MCF 10A (cell line): ENCODE measurements around the gene TOGARAM2. TPM values are rescaled to one million over a fixed set of nuclear protein-coding genes. Genes with fewer than 3 reads are reported as not detected.

ENCODE experiments used
- BruUV-seq: library from RNA; stranded (reverse); fragments of 400-500 nt; replicated peaks from 2 replicates; lab custom pipeline; 2021; lab: Mats Ljungman, UMichigan
- CTCF ChIA-PET: fragments of 300-600 bp; sonication (Branson Sonifier 250); formaldehyde crosslinking; extraction: SDS; loops from one replicate; lab custom pipeline; 2021; ENCODE audit warnings: antibody characterized with exemption, inconsistent platforms; lab: Yijun Ruan, JAX
- POLR2A ChIA-PET: fragments of 300-600, 350-650 bp; sonication (Branson Sonifier 250); formaldehyde crosslinking; extraction: SDS; loops from one replicate; lab custom pipeline; 2020; ENCODE audit warnings: antibody characterized with exemption, inconsistent platforms; lab: Yijun Ruan, JAX
- DNase-seq: peaks from one replicate; pipeline ENCODE4 v3.0.0-alpha.2; 2018; ENCODE audit not compliant: unreplicated experiment
- H3K27ac Mint-ChIP-seq: one replicate; pipeline ENCODE4 v1.8.0; 2022; ENCODE audit warnings: mild to moderate bottlenecking, low read depth, mixed read lengths; ENCODE audit not compliant: unreplicated experiment
- H3K27me3 Mint-ChIP-seq: one replicate; pipeline ENCODE4 v1.8.0; 2022; ENCODE audit warnings: mixed read lengths; ENCODE audit not compliant: insufficient read depth, unreplicated experiment
- H3K36me3 Mint-ChIP-seq: one replicate; pipeline ENCODE4 v1.8.0; 2022; ENCODE audit warnings: mild to moderate bottlenecking, moderate library complexity, mixed read lengths; ENCODE audit not compliant: insufficient read depth, unreplicated experiment
- H3K4me1 Mint-ChIP-seq: one replicate; pipeline ENCODE4 v1.8.0; 2022; ENCODE audit warnings: mixed read lengths; ENCODE audit not compliant: insufficient read depth, unreplicated experiment
- H3K4me3 Mint-ChIP-seq: one replicate; pipeline ENCODE4 v1.8.0; 2022; ENCODE audit warnings: mild to moderate bottlenecking, moderate library complexity, mixed read lengths; ENCODE audit not compliant: unreplicated experiment
- H3K9me3 Mint-ChIP-seq: one replicate; pipeline ENCODE4 v1.8.0; 2022; ENCODE audit warnings: mixed read lengths; ENCODE audit not compliant: unreplicated experiment
- intact Hi-C: fragments of 100-400 bp; cut with micrococcal nuclease; formaldehyde crosslinking; loops from 2 replicates; pipeline ENCODE4 v1.14.1; 2022
- total RNA-seq: library from RNA; stranded (reverse); gene quantifications from 2 replicates; pipeline ENCODE4 v1.2.3, GENCODE V29; 2022
- TF ChIP-seq, protein P1 (sequence below): fragments of 200-600 bp; IDR thresholded peaks from one replicate; pipeline ENCODE4 v1.8.0; 2022; ENCODE audit warnings: antibody characterized with exemption, mild to moderate bottlenecking; ENCODE audit not compliant: unreplicated experiment

Gene TOGARAM2
- total RNA-seq, 1 experiment from 2014 or later: 0.16 TPM

DNA sequence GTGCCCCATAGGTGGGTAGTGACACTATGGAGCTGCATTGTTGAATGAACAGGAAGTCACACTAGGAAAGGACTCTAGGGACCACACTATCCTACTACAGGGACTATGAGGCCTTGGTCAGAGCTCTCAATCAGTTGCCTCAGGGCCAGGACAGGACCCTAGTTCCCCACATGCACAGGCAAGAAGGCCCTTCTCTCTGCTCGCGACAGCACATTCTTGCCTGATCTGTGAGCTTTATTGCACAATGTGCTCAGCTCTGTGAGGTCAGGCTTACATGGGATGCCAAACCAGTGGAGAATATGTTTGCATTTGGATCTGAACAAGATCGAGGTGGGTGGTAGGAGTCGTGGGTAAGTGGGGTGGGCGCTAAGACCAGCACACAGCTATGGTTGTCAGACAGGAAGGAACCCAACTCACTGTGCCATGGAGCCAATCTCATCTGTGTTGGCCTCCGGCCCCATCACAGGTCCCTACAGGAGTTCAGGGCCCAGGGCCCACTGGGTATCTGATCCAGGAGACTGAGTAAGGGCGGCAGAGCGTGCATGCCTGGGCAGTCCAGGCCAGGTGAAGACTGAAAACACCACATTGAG lies 85.3 kb downstream of the TOGARAM2 start:
- Mint-ChIP-seq H3K4me1 (peaks cover 55% of the 10 kb centered on the region), H3K4me3 (no peak overlapping the region), H3K27me3 (no peaks in the 10 kb centered on the region), H3K36me3 (no peaks in the 10 kb centered on the region), H3K27ac (peak overlapping the region; percentile 57), H3K9me3 (no peaks in the 10 kb centered on the region)
- peak; percentile 72 for DNase-seq
- POLR2A ChIA-PET: interaction anchor here (0.5 to 10.4 kb wide), 15 partner anchors 8 to 932 kb away, joined by 3 to 230 read pairs (median 3); partner anchors contain the start of gene CLIP4
- CTCF ChIA-PET: interaction anchor here (0.6 to 2.1 kb wide), 17 partner anchors 9 to 856 kb away, joined by 3 to 12 read pairs (median 4); no protein-coding TSS in a partner anchor
- no TSS peak for BruUV-seq
- TF ChIP-seq, protein P1, sequence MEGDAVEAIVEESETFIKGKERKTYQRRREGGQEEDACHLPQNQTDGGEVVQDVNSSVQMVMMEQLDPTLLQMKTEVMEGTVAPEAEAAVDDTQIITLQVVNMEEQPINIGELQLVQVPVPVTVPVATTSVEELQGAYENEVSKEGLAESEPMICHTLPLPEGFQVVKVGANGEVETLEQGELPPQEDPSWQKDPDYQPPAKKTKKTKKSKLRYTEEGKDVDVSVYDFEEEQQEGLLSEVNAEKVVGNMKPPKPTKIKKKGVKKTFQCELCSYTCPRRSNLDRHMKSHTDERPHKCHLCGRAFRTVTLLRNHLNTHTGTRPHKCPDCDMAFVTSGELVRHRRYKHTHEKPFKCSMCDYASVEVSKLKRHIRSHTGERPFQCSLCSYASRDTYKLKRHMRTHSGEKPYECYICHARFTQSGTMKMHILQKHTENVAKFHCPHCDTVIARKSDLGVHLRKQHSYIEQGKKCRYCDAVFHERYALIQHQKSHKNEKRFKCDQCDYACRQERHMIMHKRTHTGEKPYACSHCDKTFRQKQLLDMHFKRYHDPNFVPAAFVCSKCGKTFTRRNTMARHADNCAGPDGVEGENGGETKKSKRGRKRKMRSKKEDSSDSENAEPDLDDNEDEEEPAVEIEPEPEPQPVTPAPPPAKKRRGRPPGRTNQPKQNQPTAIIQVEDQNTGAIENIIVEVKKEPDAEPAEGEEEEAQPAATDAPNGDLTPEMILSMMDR: no peak
- intact Hi-C loops: loop anchor here (5.0 kb wide), 4 partner anchors 51 to 396 kb away; partner anchors contain the start of gene CLIP4

DNA sequence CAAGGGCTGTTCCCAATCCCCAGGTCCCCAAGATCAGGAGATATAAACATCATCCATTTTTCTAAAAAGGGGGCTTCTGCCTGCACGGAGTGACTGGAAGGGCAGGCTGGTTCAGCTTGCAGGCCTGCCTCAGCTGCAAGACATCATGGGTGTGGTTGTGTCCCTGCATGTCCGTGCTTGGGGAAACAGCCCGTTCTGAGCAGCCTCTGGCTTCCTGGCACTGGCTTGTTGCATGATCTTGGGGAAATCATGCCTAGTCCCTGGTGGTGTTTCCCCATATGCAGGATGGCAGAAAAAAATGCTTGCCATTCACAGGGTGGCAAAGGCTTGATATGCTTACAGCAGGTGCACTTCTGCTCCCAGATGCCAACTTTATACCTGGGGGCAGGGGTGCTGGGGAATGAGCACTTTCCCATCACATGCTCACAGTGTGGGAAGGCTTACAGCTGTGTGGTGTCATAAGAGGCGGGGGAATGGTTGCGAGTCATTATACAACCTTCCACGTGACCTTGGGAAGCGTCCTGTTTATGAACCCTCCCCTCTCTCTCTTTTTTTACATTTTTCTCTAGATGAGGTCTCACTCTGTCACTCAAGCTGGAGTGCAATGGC lies 86.0 kb downstream of the TOGARAM2 start:
- ChIA-PET CTCF (interaction anchor here (0.6 to 2.1 kb wide), 12 partner anchors 10 to 855 kb away, joined by 3 to 9 read pairs (median 4); no protein-coding TSS in a partner anchor), POLR2A (interaction anchor here (0.6 to 10.4 kb wide), 16 partner anchors 8 to 171 kb away, joined by 3 to 230 read pairs (median 4); partner anchors contain the start of gene CLIP4)
- Mint-ChIP-seq H3K9me3 (no peaks in the 10 kb centered on the region), H3K27ac (peak overlapping the region; percentile 76), H3K27me3 (no peaks in the 10 kb centered on the region), H3K36me3 (no peaks in the 10 kb centered on the region), H3K4me1 (peaks cover 55% of the 10 kb centered on the region), H3K4me3 (no peak overlapping the region)
- BruUV-seq: no TSS peak
- TF ChIP-seq, protein P1: no peak
- intact Hi-C loops: loop anchor here (5.0 kb wide), 4 partner anchors 50 to 395 kb away; partner anchors contain the start of gene CLIP4
- peak; percentile 75 for DNase-seq

DNA sequence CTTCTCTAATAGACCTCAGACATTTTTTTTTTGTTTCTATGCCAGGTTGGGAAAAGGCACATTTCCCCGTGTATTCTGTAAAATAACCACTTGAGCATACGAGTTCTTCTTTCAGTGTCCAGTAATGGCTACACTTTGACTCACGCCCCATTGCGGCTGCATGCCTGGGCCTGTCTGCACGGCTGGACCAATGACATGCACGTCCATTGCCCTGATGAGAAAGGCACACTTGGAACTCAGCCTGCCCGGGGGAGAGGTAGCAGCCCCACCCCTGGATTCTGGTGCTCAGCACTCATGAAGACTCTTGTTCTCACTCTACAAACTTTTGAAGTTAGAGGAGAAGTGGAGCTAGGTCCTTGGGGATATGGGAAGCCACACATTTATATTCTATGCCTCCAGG lies 87.4 kb downstream of the TOGARAM2 start:
- POLR2A ChIA-PET: interaction anchor here (0.7 to 10.4 kb wide), 12 partner anchors 9 to 173 kb away, joined by 3 to 230 read pairs (median 7); partner anchors contain the start of gene CLIP4

More for the DNA sequence above, 87.4 kb downstream of the TOGARAM2 start:
- peak; percentile 89 for DNase-seq
- TF ChIP-seq, protein P1: no peak
- H3K27ac Mint-ChIP-seq: peak overlapping the region; percentile 76
- CTCF ChIA-PET: interaction anchor here (0.7 to 1.1 kb wide), 5 partner anchors 9 to 110 kb away, joined by 3 to 6 read pairs (median 3); no protein-coding TSS in a partner anchor
- H3K9me3 Mint-ChIP-seq: no peaks in the 10 kb centered on the region
- H3K4me1 Mint-ChIP-seq: peaks cover 47% of the 10 kb centered on the region
- intact Hi-C loops: loop anchor here (5.0 kb wide), 4 partner anchors 49 to 394 kb away; partner anchors contain the start of gene CLIP4
- peak overlapping the region; percentile 33 for H3K4me3 Mint-ChIP-seq
- H3K36me3 Mint-ChIP-seq: no peaks in the 10 kb centered on the region
- BruUV-seq: no TSS peak
- H3K27me3 Mint-ChIP-seq: no peaks in the 10 kb centered on the region
